AG04449 (cell line): ENCODE data around the gene MGRN1.

Experiments
- CTCF ChIA-PET: fragments of 350-600 bp; formaldehyde crosslinking; extraction: SDS; loops from one replicate; lab custom pipeline; 2021; ENCODE audit warnings: antibody characterized with exemption; lab: Yijun Ruan, JAX
- POLR2A ChIA-PET: fragments of 400-600, 350-600 bp; formaldehyde crosslinking; extraction: SDS; loops from one replicate; lab custom pipeline; 2020; ENCODE audit warnings: antibody characterized with exemption, inconsistent platforms; lab: Yijun Ruan, JAX
- DNase-seq: peaks from one replicate; pipeline ENCODE4 v3.0.0-alpha.2; 2010; ENCODE audit warnings: low read depth, low spot score
- H3K4me3 ChIP-seq: 2 replicates; pipeline ENCODE4 v1.5.1; 2011; ENCODE audit warnings: low read depth, mild to moderate bottlenecking, control low read depth, low read length
- TF ChIP-seq, protein P1 (sequence below): IDR thresholded peaks from one replicate; pipeline ENCODE4 v1.5.1; 2011; ENCODE audit warnings: mild to moderate bottlenecking, moderate library complexity, low read length, control low read depth, inconsistent platforms; ENCODE audit not compliant: insufficient read depth; ENCODE audit errors: missing control alignments

Gene MGRN1

DNA sequence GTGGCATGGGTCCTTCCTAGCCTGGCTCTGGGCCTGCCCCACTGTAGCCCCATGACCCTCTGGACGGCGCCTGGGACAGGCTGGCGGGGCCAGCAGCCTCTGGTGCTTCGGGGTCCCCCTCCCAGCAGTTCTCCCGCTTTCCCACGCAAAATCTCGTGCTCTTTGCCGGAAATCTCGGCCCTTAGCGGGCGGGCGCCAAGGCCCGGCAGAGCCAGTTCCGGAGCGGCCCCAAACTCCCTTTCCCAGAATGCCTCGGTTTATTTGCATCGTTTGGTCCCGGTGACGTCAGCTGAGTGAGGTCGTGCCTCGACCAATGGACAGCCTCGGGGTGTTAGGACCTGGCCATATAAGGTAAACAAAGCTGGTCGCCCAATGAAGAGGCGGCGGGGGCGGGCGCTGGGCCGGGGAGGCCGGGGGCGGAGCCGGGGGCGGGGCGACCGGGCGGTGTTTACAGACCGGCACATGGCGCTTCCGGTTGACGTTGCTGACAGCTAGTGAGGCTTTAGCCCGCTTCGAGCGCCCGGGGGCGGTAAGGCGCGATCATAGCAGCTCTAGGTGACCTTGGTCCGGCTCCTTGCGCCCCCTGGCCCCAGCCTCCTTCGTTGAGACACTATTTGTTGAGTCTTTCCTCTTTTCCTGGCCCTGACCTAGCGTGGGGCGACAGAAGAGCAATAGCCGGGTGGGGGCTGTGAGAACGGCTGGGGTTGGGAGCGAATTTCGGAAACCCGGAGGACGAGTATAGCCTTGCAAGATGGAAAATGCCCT, 8.4 kb upstream of the MGRN1 start:
- POLR2A ChIA-PET, result interaction anchor here (0.6 to 1.5 kb wide), 4 partner anchors 9 to 213 kb away, joined by 3 to 11 read pairs (median 4); partner anchors contain the start of genes ANKS3, DNAAF8 and MGRN1
- peak; percentile 97 for DNase-seq
- TF ChIP-seq, protein P1, sequence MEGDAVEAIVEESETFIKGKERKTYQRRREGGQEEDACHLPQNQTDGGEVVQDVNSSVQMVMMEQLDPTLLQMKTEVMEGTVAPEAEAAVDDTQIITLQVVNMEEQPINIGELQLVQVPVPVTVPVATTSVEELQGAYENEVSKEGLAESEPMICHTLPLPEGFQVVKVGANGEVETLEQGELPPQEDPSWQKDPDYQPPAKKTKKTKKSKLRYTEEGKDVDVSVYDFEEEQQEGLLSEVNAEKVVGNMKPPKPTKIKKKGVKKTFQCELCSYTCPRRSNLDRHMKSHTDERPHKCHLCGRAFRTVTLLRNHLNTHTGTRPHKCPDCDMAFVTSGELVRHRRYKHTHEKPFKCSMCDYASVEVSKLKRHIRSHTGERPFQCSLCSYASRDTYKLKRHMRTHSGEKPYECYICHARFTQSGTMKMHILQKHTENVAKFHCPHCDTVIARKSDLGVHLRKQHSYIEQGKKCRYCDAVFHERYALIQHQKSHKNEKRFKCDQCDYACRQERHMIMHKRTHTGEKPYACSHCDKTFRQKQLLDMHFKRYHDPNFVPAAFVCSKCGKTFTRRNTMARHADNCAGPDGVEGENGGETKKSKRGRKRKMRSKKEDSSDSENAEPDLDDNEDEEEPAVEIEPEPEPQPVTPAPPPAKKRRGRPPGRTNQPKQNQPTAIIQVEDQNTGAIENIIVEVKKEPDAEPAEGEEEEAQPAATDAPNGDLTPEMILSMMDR, result peak; percentile 56
- CTCF ChIA-PET, result interaction anchor here (0.8 to 2.1 kb wide), 7 partner anchors 8 to 140 kb away, joined by 3 to 10 read pairs (median 4); partner anchors contain the start of genes HMOX2 and MGRN1
- peak overlapping the region; percentile 72 for H3K4me3 ChIP-seq

DNA sequence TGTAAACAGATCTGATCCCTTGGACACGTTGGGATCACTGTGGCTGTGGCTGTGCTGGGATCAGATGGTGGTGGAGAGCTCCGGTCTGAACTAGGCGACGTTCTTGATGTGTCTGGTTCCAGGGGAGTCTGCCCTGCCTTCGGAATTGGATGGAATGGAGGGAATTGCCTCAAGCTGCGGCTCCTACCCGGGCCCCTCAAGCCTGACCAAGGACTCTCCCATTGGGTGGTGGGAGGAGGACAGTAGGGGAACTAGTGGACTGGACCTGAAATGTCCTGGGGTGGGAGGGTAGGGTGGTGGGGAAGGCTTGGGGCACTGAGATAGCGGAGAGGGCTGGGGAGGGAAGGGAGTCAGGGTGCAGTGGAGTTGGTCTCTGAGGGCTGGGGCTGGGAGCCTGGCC, 6.7 kb upstream of the MGRN1 start:
- H3K4me3 ChIP-seq, result no peak overlapping the region
- CTCF ChIA-PET, result interaction anchor here (1.0 to 1.8 kb wide), 3 partner anchors 16 to 34 kb away, joined by 3 to 4 read pairs (median 4); no protein-coding TSS in a partner anchor
- TF ChIP-seq, protein P1, result no peak
- DNase-seq, result no peak
- POLR2A ChIA-PET, result no interaction called here

DNA sequence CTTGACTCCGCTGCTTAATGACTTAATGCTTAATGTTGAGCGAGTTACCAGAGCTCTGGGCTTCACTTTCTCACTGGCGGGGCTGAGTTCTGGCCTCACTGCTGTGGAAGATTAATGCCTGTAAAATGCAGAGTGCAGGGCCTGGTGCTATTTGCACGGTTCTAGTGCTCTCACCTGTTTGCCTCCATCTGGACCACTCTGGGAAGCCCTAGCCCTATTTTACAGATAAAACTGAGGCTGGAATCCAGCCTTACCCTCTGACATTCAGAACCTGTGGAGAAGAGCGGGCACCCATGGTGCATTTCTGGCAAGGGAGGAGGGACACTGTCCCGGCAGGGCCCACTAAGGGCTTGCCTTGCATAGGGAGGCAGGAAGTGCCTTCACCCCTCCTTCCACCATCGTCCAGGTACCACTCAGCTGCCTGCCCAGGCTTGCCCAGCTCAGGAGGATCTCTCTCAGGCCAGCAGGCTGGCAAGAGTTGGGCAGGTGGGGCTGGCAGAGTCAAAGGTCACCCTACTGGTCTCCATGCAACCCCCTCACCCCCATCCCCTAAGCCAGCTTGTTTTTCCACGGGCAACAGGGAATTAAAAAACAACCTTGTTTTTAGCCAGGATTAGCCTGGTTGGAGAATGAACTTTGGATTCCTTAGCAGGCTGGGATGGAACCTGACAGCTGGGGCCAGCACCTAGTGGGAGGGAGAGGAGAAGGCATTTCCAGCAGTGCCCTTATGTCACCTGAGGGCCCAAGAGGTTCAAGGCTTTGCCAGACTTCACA, 5.8 kb upstream of the MGRN1 start:
- ChIA-PET POLR2A (no interaction called here), CTCF (interaction anchor here (1.0 to 1.1 kb wide), 2 partner anchors 15 to 32 kb away, joined by 3 to 4 read pairs; no protein-coding TSS in a partner anchor)
- H3K4me3 ChIP-seq, result no peak overlapping the region
- no peak for DNase-seq
- TF ChIP-seq, protein P1, result no peak

DNA sequence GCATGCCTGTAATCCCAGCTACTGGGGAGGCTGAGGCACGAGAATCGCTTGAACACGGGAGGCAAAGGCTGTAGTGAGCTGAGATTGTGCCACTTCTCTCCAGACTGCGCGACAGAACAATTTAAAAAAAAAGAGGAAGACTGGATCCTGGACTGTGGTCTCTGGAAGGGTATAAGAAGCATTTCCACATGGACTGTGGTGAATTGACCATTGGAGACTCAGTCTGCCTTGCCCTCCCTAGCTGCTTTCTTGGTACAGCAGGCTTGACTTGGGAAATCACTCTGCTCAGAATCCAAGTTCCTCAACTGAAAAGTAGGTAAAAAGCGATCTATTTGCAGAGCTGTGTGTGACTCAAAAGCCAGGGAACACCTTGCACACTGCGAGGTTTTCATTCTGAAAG, 1.0 kb upstream of the MGRN1 start:
- no peak overlapping the region for H3K4me3 ChIP-seq
- ChIA-PET CTCF (interaction anchor here (1.0 to 4.7 kb wide), 23 partner anchors 8 to 332 kb away, joined by 3 to 40 read pairs (median 5); partner anchors contain the start of genes ANKS3, C16orf96, DNAAF8 and UBALD1), POLR2A (interaction anchor here (2.8 kb wide), 1 partner anchor 8 kb away, joined by 11 read pairs; no protein-coding TSS in a partner anchor)
- DNase-seq, result no peak
- TF ChIP-seq, protein P1, result no peak

DNA sequence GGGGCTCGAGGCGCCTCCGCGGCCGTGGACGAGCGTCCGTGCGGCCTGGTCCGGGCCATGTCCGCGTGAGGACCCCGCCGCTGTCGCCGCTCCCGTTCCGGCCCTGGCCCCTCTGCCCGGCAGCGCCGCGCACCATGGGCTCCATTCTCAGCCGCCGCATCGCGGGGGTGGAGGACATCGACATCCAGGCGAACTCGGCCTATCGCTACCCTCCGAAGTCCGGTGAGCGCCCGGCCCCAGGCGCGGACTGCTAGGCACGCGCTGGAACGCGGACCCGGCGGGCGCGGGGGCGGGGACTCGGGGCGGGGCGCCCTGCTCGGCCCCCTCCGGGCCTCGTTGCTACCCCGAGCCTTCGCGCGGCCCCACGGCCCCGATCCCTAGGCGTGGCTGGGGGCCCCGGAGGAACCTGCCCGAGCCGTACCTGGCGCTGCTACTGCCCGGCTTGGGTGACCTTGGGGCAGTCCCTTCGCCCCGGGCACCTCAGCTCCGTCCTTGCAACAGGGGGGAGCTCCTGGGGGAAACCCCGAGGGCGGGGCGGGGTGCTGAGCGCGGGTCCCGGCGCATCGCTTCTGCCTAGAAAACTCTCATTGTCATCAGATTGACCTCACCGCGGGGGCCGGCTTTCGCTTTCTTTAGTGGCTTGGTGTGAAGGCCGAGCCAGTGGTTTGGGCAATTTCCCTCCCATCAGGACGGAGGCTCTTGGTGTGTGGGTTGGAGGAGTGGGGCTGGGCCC, 367 bp downstream of the MGRN1 start:
- ChIA-PET CTCF (interaction anchor here (0.6 to 4.7 kb wide), 23 partner anchors 8 to 331 kb away, joined by 3 to 40 read pairs (median 5); partner anchors contain the start of genes ANKS3, DNAAF8 and UBALD1), POLR2A (interaction anchor here (0.9 to 2.8 kb wide), 2 partner anchors 9 to 12 kb away, joined by 4 to 11 read pairs; no protein-coding TSS in a partner anchor)
- H3K4me3 ChIP-seq, result peak overlapping the region; percentile 88
- DNase-seq, result no peak
- TF ChIP-seq, protein P1, result no peak
